ENCODE results near the gene NPHS1.

Gene NPHS1

DNA sequence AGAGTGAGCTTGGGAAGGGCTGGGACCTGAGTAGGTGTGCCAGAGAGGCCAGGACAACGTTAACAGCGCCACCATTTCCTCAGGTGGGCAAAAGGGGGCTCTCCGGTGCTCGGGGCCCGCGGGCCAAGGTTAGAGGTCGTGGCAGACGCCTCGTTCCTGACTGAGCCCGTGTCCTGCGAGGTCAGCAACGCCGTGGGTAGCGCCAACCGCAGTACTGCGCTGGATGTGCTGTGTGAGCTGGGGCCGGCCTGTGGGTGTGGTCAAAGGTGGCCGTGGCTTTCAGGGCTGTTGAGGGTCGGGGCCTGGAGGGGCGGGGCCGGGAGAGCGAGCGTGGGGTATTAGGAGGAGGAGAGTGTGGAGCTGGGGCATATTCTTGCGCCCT, 8.1 kb upstream of the NPHS1 start:
- Histone ChIP-seq H3K27me3 (ENCODE audit: control insufficient read depth, insufficient read depth, low read length) (peaks cover 70% of the 10 kb centered on the region), H3K4me3 (ENCODE audit: low read depth, low read length) (peak overlapping the region; percentile 59)

DNA sequence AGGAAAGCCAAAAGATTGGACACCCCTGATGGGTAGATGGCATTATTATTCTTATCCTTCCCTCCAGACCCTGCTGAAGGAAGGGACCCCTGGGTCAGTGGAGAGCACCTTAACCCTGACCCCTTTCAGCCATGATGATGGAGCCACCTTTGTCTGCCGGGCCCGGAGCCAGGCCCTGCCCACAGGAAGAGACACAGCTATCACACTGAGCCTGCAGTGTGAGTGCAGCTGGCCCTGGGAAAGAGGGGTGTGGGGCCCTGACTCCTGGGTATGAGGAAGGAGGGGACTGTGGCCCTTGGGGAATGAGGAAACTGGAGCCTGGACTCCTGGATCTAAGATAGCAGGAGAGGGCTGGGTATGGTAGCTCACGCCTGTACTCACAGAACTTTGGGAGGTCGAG, 7.1 kb upstream of the NPHS1 start:
- Histone ChIP-seq H3K9ac (ENCODE audit: low read depth, low read length) (no peak overlapping the region), H3K9me3 (ENCODE audit: control insufficient read depth, insufficient read depth, low read length) (no peaks in the 10 kb centered on the region), H3K4me1 (ENCODE audit: control insufficient read depth, insufficient read depth, low read length) (peaks cover 2% of the 10 kb centered on the region), H3K36me3 (ENCODE audit: control insufficient read depth, insufficient read depth, low read length) (peaks cover under 1% of the 10 kb centered on the region), H3K4me3 (ENCODE audit: low read depth, low read length) (no peak overlapping the region), H3K27me3 (ENCODE audit: control insufficient read depth, insufficient read depth, low read length) (peaks cover 77% of the 10 kb centered on the region)

More for the DNA sequence above, 8.1 kb upstream of the NPHS1 start:
- peaks cover 2% of the 10 kb centered on the region for H3K36me3 ChIP-seq (ENCODE audit: control insufficient read depth, insufficient read depth, low read length)
- H3K9ac ChIP-seq (ENCODE audit: low read depth, low read length): no peak overlapping the region
- peaks cover 2% of the 10 kb centered on the region for H3K4me1 ChIP-seq (ENCODE audit: control insufficient read depth, insufficient read depth, low read length)
- H3K9me3 ChIP-seq (ENCODE audit: control insufficient read depth, insufficient read depth, low read length): no peaks in the 10 kb centered on the region

DNA sequence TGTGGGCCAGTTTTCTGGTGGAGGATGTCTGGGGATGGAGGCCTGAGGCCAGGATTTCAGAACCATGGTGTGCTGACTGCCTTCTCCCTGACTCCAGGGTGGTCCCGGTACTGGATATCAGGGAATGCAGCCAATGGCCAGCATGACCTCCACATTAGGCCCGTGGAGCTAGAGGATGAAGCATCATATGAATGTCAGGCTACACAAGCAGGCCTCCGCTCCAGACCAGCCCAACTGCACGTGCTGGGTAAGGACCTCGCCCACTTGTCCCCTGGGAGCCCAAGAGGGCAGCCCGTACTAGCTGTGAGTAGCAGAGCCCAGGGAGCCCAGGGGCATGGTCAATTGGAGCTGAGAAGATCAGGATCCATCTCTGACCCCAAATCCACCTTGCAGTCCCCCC, 6.0 kb upstream of the NPHS1 start:
- Histone ChIP-seq H3K27me3 (ENCODE audit: control insufficient read depth, insufficient read depth, low read length) (peaks cover 78% of the 10 kb centered on the region), H3K9ac (ENCODE audit: low read depth, low read length) (no peak overlapping the region), H3K4me3 (ENCODE audit: low read depth, low read length) (no peak overlapping the region), H3K4me1 (ENCODE audit: control insufficient read depth, insufficient read depth, low read length) (peaks cover 2% of the 10 kb centered on the region), H3K36me3 (ENCODE audit: control insufficient read depth, insufficient read depth, low read length) (no peaks in the 10 kb centered on the region), H3K9me3 (ENCODE audit: control insufficient read depth, insufficient read depth, low read length) (no peaks in the 10 kb centered on the region)

DNA sequence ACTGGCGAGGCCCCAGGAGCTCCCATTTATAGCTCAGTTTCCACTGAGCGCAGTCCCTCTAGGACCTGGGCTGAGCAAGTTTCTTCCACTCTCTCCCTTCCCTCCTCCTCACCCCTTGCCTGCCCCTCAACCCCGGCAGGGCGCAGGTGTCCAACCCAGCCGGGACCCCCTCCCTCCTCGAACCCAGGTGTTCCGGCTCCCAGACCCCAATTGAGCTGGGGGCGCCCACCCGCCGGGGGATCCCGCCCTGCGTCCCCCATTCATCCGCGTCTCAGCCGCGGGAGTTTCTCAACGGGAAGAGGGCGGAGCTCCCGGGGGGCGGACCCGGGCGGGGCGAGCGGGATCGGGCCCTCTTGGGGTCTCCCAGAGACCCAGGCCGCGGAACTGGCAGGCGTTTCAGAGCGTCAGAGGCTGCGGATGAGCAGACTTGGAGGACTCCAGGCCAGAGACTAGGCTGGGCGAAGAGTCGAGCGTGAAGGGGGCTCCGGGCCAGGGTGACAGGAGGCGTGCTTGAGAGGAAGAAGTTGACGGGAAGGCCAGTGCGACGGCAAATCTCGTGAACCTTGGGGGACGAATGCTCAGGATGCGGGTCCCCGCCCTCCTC, 4.3 kb upstream of the NPHS1 start, which contains the start of gene KIRREL2:
Gene KIRREL2, plus strand, starts transcription at position 366 of the 604 bp plus-strand sequence. Its CDS starts 209 bp downstream, at position 575.
- Histone ChIP-seq H3K9ac (ENCODE audit: low read depth, low read length) (no peak within 1 kb of the TSS), H3K4me3 (ENCODE audit: low read depth, low read length) (peak within 1 kb of the TSS; percentile 83), H3K36me3 (ENCODE audit: control insufficient read depth, insufficient read depth, low read length) (no peaks in the 10 kb centered on the region), H3K9me3 (ENCODE audit: control insufficient read depth, insufficient read depth, low read length) (no peaks in the 10 kb centered on the region), H3K27me3 (ENCODE audit: control insufficient read depth, insufficient read depth, low read length) (peaks cover 70% of the 10 kb centered on the region), H3K4me1 (ENCODE audit: control insufficient read depth, insufficient read depth, low read length) (peaks cover 2% of the 10 kb centered on the region)

DNA sequence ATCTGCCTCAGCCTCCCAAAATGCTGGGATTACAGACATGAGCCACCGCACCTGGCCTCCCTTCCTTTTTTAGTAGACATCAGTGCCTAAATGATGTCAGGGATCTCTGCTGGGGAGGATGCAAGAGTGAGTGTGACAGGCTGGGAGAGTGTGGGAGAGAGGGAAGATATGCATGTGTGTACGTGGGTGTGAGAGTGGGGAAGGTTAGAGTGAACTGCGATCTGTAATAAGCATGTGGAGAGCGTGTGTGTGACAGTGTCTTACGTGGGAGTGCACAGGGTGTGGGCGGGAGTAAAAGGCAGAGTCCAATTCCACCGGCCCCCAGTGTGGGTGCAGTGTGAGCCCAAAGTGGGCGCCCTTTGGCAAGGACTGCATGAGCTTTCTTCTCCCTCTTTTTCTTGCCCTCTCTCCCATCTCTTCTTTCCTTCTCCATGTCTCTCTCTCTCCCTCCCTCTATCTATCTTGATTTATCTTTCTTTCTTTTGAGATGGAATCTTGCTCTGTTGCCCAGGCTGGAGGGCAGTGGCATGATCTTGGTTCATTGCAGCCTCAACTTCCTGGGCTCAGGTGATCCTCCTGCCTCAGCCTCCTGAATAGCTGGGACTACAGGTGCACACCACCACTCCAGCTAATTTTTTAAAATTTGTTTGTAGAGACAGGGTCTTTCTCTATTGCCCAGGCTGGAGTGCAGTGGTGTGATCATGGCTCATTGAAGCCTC, 893 bp upstream of the NPHS1 start:
- no peaks in the 10 kb centered on the region for H3K36me3 ChIP-seq (ENCODE audit: control insufficient read depth, insufficient read depth, low read length)
- H3K4me1 ChIP-seq (ENCODE audit: control insufficient read depth, insufficient read depth, low read length): peaks cover 2% of the 10 kb centered on the region
- H3K9ac ChIP-seq (ENCODE audit: low read depth, low read length): no peak overlapping the region
- no peaks in the 10 kb centered on the region for H3K9me3 ChIP-seq (ENCODE audit: control insufficient read depth, insufficient read depth, low read length)
- no peak overlapping the region for H3K4me3 ChIP-seq (ENCODE audit: low read depth, low read length)
- peaks cover 51% of the 10 kb centered on the region for H3K27me3 ChIP-seq (ENCODE audit: control insufficient read depth, insufficient read depth, low read length)

DNA sequence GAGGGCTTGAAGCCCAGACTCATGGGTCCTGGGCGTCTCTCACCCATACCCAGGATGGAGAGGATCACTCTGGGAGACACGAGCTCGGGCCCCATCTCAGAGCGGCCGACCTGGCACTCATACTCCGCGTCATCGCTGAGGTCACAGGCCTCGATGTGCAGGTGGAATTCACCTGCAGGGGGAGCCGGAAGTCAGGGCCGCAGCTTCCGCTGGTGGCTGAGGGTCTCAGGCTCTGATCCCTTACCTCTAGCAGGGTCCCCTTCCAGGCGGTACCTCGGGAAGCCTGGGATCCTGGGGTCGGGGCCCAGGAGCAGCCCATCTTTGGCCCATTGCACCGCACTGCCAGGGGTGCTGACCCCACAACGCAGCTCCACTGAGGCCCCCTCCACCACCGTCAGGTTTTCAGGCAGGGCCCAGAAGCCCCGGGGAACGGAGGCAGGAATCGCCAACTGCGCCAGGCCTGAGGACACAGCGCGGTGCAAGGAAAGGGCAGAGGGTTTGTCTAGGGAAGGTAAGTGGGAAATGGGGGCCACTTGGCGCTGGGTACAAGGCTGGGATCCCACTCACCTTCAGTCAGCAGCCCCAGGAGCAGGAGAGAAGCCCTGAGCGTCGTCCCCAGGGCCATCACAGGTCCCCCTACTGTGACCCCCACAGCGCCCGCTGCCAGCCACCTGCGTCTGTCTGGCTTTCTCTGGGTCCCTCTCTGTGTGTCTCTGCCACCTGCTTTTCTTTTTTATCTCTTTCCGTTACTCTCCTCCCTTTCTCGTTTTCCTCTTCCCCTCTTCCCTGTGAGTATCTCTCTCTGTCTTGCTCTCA, 883 bp downstream of the NPHS1 start:
- peak overlapping the region; percentile 50 for H3K4me3 ChIP-seq (ENCODE audit: low read depth, low read length)
- no peaks in the 10 kb centered on the region for H3K9me3 ChIP-seq (ENCODE audit: control insufficient read depth, insufficient read depth, low read length)
- H3K27me3 ChIP-seq (ENCODE audit: control insufficient read depth, insufficient read depth, low read length): peaks cover 41% of the 10 kb centered on the region
- H3K4me1 ChIP-seq (ENCODE audit: control insufficient read depth, insufficient read depth, low read length): peaks cover 2% of the 10 kb centered on the region
- no peaks in the 10 kb centered on the region for H3K36me3 ChIP-seq (ENCODE audit: control insufficient read depth, insufficient read depth, low read length)
- H3K9ac ChIP-seq (ENCODE audit: low read depth, low read length): peak overlapping the region; percentile 24

DNA sequence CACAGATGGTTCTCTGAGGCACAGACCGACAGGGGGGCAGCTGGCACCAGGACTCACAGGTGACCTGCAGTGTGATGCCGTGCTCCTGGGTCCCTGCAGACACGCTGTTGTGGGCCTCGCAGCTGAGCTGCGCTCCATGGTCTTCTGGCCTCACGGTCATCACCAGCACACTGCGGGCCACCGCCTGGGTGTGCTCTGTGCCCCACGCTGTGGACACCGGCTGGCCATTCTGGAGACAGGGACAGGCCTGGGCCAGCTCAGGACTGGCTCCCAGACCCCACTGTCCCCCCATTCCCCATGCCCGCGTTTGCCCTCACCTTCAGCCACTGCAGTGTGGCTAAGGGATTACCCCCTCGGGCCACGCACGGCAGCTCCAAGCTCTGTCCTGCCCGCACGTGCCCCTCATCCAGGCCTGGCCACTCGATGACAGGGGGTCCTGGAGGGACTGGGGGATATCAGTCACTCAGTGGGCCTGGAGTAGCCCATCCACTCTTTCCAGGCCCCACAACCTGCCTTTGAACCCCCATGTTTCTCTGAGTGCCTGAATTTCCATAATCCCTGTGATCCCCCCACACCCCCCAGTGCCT, 3.3 kb downstream of the NPHS1 start:
- Histone ChIP-seq H3K27me3 (ENCODE audit: control insufficient read depth, insufficient read depth, low read length) (peaks cover 41% of the 10 kb centered on the region), H3K4me1 (ENCODE audit: control insufficient read depth, insufficient read depth, low read length) (no peaks in the 10 kb centered on the region), H3K36me3 (ENCODE audit: control insufficient read depth, insufficient read depth, low read length) (no peaks in the 10 kb centered on the region), H3K9ac (ENCODE audit: low read depth, low read length) (no peak overlapping the region), H3K9me3 (ENCODE audit: control insufficient read depth, insufficient read depth, low read length) (no peaks in the 10 kb centered on the region), H3K4me3 (ENCODE audit: low read depth, low read length) (no peak overlapping the region)

DNA sequence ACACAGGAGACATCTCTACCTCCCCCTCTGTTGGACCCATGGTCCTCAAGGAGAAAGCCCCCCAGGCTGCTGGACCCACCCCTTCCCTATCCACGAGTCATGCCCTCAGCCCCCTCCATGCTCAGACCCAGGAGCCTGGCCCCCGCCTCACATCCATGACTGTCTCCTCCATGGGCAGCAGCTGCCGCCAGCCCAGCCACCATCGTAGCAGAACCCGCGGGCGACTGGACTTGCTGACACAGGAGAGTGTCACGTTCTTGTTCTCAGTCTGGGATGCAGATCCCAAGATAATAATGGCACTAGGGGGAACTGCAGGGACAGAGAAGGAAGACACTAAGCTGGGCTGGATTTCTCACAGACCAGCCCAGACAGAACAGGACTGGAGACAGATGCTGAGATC, 3.8 kb downstream of the NPHS1 start:
- Histone ChIP-seq H3K9ac (ENCODE audit: low read depth, low read length) (no peak overlapping the region), H3K4me1 (ENCODE audit: control insufficient read depth, insufficient read depth, low read length) (no peaks in the 10 kb centered on the region), H3K9me3 (ENCODE audit: control insufficient read depth, insufficient read depth, low read length) (no peaks in the 10 kb centered on the region), H3K27me3 (ENCODE audit: control insufficient read depth, insufficient read depth, low read length) (peaks cover 44% of the 10 kb centered on the region), H3K36me3 (ENCODE audit: control insufficient read depth, insufficient read depth, low read length) (no peaks in the 10 kb centered on the region), H3K4me3 (ENCODE audit: low read depth, low read length) (no peak overlapping the region)

DNA sequence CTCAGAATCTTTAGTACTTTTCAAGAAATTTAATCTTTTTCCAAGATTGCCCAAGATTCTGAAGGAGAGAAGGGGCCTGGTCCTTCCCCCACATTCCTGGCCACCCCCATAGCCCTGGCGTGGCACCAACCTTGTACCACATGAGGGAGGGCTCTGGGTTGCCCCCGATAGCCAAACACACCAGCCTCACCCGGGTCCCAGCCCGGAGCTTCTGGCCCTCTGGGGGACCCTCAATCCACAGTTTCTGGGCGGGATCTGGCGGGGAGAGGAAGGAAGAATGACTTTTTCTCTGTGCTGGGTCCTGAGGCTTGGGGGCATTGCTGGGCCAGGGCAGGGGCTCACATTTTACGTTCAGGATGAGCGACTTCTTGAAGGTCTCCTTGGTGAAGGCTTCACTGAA, 4.4 kb downstream of the NPHS1 start:
- H3K36me3 ChIP-seq (ENCODE audit: control insufficient read depth, insufficient read depth, low read length): no peaks in the 10 kb centered on the region
- H3K9ac ChIP-seq (ENCODE audit: low read depth, low read length): no peak overlapping the region
- H3K9me3 ChIP-seq (ENCODE audit: control insufficient read depth, insufficient read depth, low read length): no peaks in the 10 kb centered on the region
- H3K4me1 ChIP-seq (ENCODE audit: control insufficient read depth, insufficient read depth, low read length): no peaks in the 10 kb centered on the region
- peaks cover 46% of the 10 kb centered on the region for H3K27me3 ChIP-seq (ENCODE audit: control insufficient read depth, insufficient read depth, low read length)
- H3K4me3 ChIP-seq (ENCODE audit: low read depth, low read length): no peak overlapping the region

DNA sequence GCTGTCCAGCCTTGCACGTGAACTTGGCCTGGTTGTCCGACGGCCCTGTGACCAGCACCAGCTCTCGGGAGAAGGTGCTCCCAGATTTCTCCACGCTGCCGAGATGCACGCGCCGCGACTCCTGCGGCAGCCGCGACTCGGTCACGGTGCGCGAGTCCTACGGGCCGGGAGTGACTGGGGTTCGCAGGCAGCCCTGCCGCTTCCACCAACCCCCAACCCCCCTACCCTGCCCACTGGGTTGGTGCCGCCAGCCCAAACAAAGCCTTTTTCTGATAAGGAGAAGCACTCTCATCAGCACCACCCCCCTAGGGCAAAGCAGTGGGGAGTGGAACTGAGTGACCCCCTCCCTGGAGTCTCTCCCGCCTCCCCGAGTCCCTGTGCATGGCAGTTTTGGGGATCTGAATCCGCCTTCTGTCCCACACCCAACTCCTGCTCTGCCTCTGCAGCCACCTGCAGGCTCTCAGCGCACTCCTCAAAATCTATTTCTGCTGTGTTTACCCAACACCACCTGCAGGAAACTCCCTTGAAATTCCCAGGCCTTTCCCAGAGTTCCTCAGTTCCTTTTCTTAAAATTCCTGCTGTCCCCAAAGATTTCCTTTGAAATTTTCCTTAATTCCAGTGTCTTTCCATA, 6.2 kb downstream of the NPHS1 start:
- no peaks in the 10 kb centered on the region for H3K4me1 ChIP-seq (ENCODE audit: control insufficient read depth, insufficient read depth, low read length)
- H3K9me3 ChIP-seq (ENCODE audit: control insufficient read depth, insufficient read depth, low read length): no peaks in the 10 kb centered on the region
- H3K36me3 ChIP-seq (ENCODE audit: control insufficient read depth, insufficient read depth, low read length): no peaks in the 10 kb centered on the region
- H3K4me3 ChIP-seq (ENCODE audit: low read depth, low read length): peak overlapping the region; percentile 65
- no peak overlapping the region for H3K9ac ChIP-seq (ENCODE audit: low read depth, low read length)
- H3K27me3 ChIP-seq (ENCODE audit: control insufficient read depth, insufficient read depth, low read length): peaks cover 61% of the 10 kb centered on the region

Data from iPS-15b (cell line).